ENCODE data around the gene IMPDH2.

- no peak for TF ChIP-seq BCL3 (IDR thresholded peaks at IDR 0.05; ENCODE audit: borderline replicate concordance, insufficient read depth, low read depth, low read length, poor library complexity, severe bottlenecking)
- TF ChIP-seq CTCF (IDR thresholded peaks at IDR 0.05 in 2 of 3, conservative IDR thresholded peaks at IDR 0.05 in 1 of 3; ENCODE audit: control insufficient read depth in 2 of 3, extremely low read depth in 1 of 3, insufficient read depth in 1 of 3, low read depth in 3 of 3, low read length in 3 of 3), result no peak
- TF ChIP-seq POLR2A (IDR thresholded peaks at IDR 0.05; ENCODE audit: low read depth, low read length), result no peak
- no peak for TF ChIP-seq ZNF24 (IDR thresholded peaks at IDR 0.05)
- no peak for TF ChIP-seq PKNOX1 (IDR thresholded peaks at IDR 0.05)
- no peak for TF ChIP-seq MAX (IDR thresholded peaks at IDR 0.05; ENCODE audit: low read depth, low read length)
- no peak for TF ChIP-seq CHD2 (IDR thresholded peaks at IDR 0.05; ENCODE audit: borderline replicate concordance, low read depth, low read length)
- TF ChIP-seq DPF2 (IDR thresholded peaks at IDR 0.05), result no peak
- no peak for TF ChIP-seq POLR2AphosphoS5 (IDR thresholded peaks at IDR 0.05; ENCODE audit: low read length)
- TF ChIP-seq SIX5 (IDR thresholded peaks at IDR 0.05; ENCODE audit: low read depth, low read length, severe bottlenecking), result no peak
Observed at GRCh38 chr3:49006408-49007067, 22.7 kb downstream of the IMPDH2 start.

All from GM12878 (cell line).